Measurements from ENCODE around the gene CARM1. TPM values are rescaled to one million over a fixed set of nuclear protein-coding genes. Genes with fewer than 3 reads are reported as not detected.

CARM1 gene
- total and polyA plus RNA-seq, 11 donors: 22.4 to 39.5 (median 29.3) TPM

- no peak for TF ChIP-seq CTCF (IDR thresholded peaks at IDR 0.05)
- TF ChIP-seq POLR2A (IDR thresholded peaks at IDR 0.05): no peak
- Histone ChIP-seq H3K4me3 (no peak overlapping the region), H3K9me3 (no peaks in the 10 kb centered on the region), H3K27me3 (no peaks in the 10 kb centered on the region), H3K27ac (peak overlapping the region in 10 of 12 donors; percentile 16 to 76 (median 65)), H3K4me1 (peaks cover 3 to 57% (median 29%) of the 10 kb centered on the region in 12 donors), H3K36me3 (no peaks in the 10 kb centered on the region)
- 47 to 55% (median 50%) methylated on average over 12 to 14 of the region's 14 CpGs for WGBS, 4 donors
- intact Hi-C loops (cut with DNase I): no loop called here
- ATAC-seq (peak in 3 of 4 donors; percentile 2 to 17 (median 5)), DNase-seq (no peak)
These were observed 10.2 kb downstream of the CARM1 start for GRCh38 chr19:10881403-10882107.

GRCh38 chr19:10882108-10882457, 10.7 kb downstream of the CARM1 start:
- H3K4me3 ChIP-seq: no peak overlapping the region
- peak; percentile 76 to 92 (median 80) for ATAC-seq
- peaks cover 3 to 56% (median 25%) of the 10 kb centered on the region in 12 donors for H3K4me1 ChIP-seq
- no peaks in the 10 kb centered on the region for H3K27me3 ChIP-seq
- peak overlapping the region in 10 of 12 donors; percentile 16 to 76 (median 65) for H3K27ac ChIP-seq
- no peaks in the 10 kb centered on the region for H3K36me3 ChIP-seq
- DNase-seq: peak in 4 of 5 donors; percentile 51 to 78 (median 62)
- TF ChIP-seq CTCF (IDR thresholded peaks at IDR 0.05) (no peak), POLR2A (IDR thresholded peaks at IDR 0.05) (no peak)
- H3K9me3 ChIP-seq: no peaks in the 10 kb centered on the region
- WGBS, 4 donors: 37 to 68% (median 52%) methylated on average over 6 to 9 of the region's 9 CpGs
- intact Hi-C loops (cut with DNase I): no loop called here

- Histone ChIP-seq H3K27ac (peak overlapping the region in 3 of 12 donors; percentile 16 to 72 (median 25)), H3K4me1 (peaks cover 3 to 53% (median 17%) of the 10 kb centered on the region in 12 donors), H3K27me3 (no peaks in the 10 kb centered on the region), H3K9me3 (no peaks in the 10 kb centered on the region), H3K4me3 (no peak overlapping the region), H3K36me3 (no peaks in the 10 kb centered on the region)
- TF ChIP-seq CTCF (IDR thresholded peaks at IDR 0.05): no peak
- no peak for TF ChIP-seq POLR2A (IDR thresholded peaks at IDR 0.05)
- WGBS, 4 donors: 57 to 77% (median 70%) methylated on average over 2 of the region's 2 CpGs
- no peak for ATAC-seq
- intact Hi-C loops (cut with DNase I): no loop called here
- no peak for DNase-seq
These were observed 12.9 kb downstream of the CARM1 start for GRCh38 chr19:10884274-10884673.

- Histone ChIP-seq H3K9me3 (no peaks in the 10 kb centered on the region), H3K4me3 (no peak overlapping the region), H3K27ac (peak overlapping the region in 2 of 12 donors; percentile 16 to 72), H3K4me1 (peaks cover 3 to 45% (median 17%) of the 10 kb centered on the region in 12 donors), H3K36me3 (no peaks in the 10 kb centered on the region), H3K27me3 (no peaks in the 10 kb centered on the region)
- intact Hi-C loops (cut with DNase I): no loop called here
- 78 to 81% (median 78%) methylated on average over 20 of the region's 20 CpGs for WGBS, 4 donors
- ATAC-seq (no peak), DNase-seq (no peak)
- TF ChIP-seq CTCF (IDR thresholded peaks at IDR 0.05) (no peak), POLR2A (IDR thresholded peaks at IDR 0.05) (no peak)
These were observed 14.1 kb downstream of the CARM1 start for GRCh38 chr19:10885201-10886169.
